GM12878 (cell line): Measurements from ENCODE around the gene ZNF416. TPM values are rescaled to one million over a fixed set of nuclear protein-coding genes. Genes with fewer than 3 reads are reported as not detected.

Source experiments
- ASH2L ChIP-seq: fragments of 300-600, 200-600 bp; sonication (generic); IDR thresholded peaks from 2 replicates; pipeline ENCODE4 v1.6.1; 2017; ENCODE audit warnings: low read depth, mild to moderate bottlenecking, borderline replicate concordance
- BHLHE40 ChIP-seq, 2 experiments: fragments of 450-650 bp in 1 of 2; IDR thresholded peaks; 2 replicates each; pipeline ENCODE4 v1.6.1; 2011 to 2017; ENCODE audit warnings: low read depth in 2 of 2, borderline replicate concordance in 1 of 2, improper control_type of control experiment in 1 of 2, low read length in 1 of 2, mild to moderate bottlenecking in 1 of 2
- BMI1 ChIP-seq: fragments of 450-650 bp; IDR thresholded peaks from 2 replicates; pipeline ENCODE4 v1.6.1; 2016; ENCODE audit warnings: mild to moderate bottlenecking, moderate library complexity, borderline replicate concordance
- CEBPZ ChIP-seq: fragments of 150-350 bp; IDR thresholded peaks from 2 replicates; pipeline ENCODE4 v1.6.1; 2016; ENCODE audit warnings: low read depth, low read length
- ELK1 ChIP-seq: IDR thresholded peaks from 2 replicates; pipeline ENCODE4 v1.6.1; 2012; ENCODE audit warnings: low read depth, low read length, improper control_type of control experiment
- ESRRA ChIP-seq: IDR thresholded peaks from 2 replicates; pipeline ENCODE4 v1.6.1; 2012; ENCODE audit warnings: mild to moderate bottlenecking, low read length, improper control_type of control experiment
- HDAC6 ChIP-seq: fragments of 200-600 bp; sonication (generic); IDR thresholded peaks from one replicate; pipeline ENCODE4 v1.8.0; 2017; ENCODE audit warnings: antibody characterized with exemption; ENCODE audit not compliant: unreplicated experiment
- IKZF2 ChIP-seq, 2 experiments: fragments of 450-650 bp; IDR thresholded peaks; 2 replicates each; pipeline ENCODE4 v1.6.1; 2017; ENCODE audit warnings: mild to moderate bottlenecking in 2 of 2, moderate library complexity in 2 of 2
- KAT2A ChIP-seq: conservative IDR thresholded peaks from 2 replicates; pipeline ENCODE4 v1.6.1; 2011; ENCODE audit warnings: low read depth, low read length; ENCODE audit not compliant: control insufficient read depth
- KDM1A ChIP-seq: fragments of 200-600 bp; sonication (generic); IDR thresholded peaks from 2 replicates; pipeline ENCODE4 v1.6.1; 2016; ENCODE audit warnings: borderline replicate concordance
- LARP7 ChIP-seq: fragments of 450-650 bp; IDR thresholded peaks from 2 replicates; pipeline ENCODE4 v1.6.1; 2017; ENCODE audit warnings: mild to moderate bottlenecking
- NR2C2 ChIP-seq: IDR thresholded peaks from 2 replicates; pipeline ENCODE4 v1.6.1; 2011; ENCODE audit warnings: borderline replicate concordance, low read depth; ENCODE audit not compliant: control insufficient read depth, insufficient read length
- NR2F1 ChIP-seq: fragments of 450-650 bp; conservative IDR thresholded peaks from 2 replicates; pipeline ENCODE4 v1.6.1; 2017; ENCODE audit warnings: mild to moderate bottlenecking
- PBX3 ChIP-seq: IDR thresholded peaks from 2 replicates; pipeline ENCODE4 v1.6.1; 2011; ENCODE audit warnings: mild to moderate bottlenecking, low read depth, low read length, moderate library complexity; ENCODE audit not compliant: insufficient replicate concordance
- YBX1 ChIP-seq: fragments of 450-650 bp; IDR thresholded peaks from 2 replicates; pipeline ENCODE4 v1.6.1; 2016; ENCODE audit warnings: antibody characterized with exemption
- YY1 ChIP-seq: IDR thresholded peaks from 2 replicates; pipeline ENCODE4 v1.6.1; 2011; ENCODE audit warnings: low read depth, mild to moderate bottlenecking, low read length
- ZNF217 ChIP-seq: fragments of 450-650 bp; IDR thresholded peaks from 2 replicates; pipeline ENCODE4 v1.6.1; 2017; ENCODE audit warnings: antibody characterized with exemption, mild to moderate bottlenecking
- ZNF384 ChIP-seq: IDR thresholded peaks from 2 replicates; pipeline ENCODE4 v1.6.1; 2012; ENCODE audit warnings: low read depth, mild to moderate bottlenecking, low read length, improper control_type of control experiment, borderline replicate concordance
- ZSCAN29 ChIP-seq: fragments of 450-650 bp; IDR thresholded peaks from 2 replicates; pipeline ENCODE4 v1.6.1; 2017; ENCODE audit warnings: mild to moderate bottlenecking, moderate library complexity
- ZZZ3 ChIP-seq: IDR thresholded peaks from 2 replicates; pipeline ENCODE4 v1.6.1; 2011; ENCODE audit warnings: low read depth; ENCODE audit not compliant: control insufficient read depth, insufficient read length
- polyA plus RNA-seq, 11 experiments: library from polyadenylated mRNA; depleted of rRNA in 4 of 11; unstranded in 6 of 11; stranded (reverse) in 5 of 11; fragments of >200 nt; fragmentation: Nextera tagmentation in 4 of 11; fragmentation: Illumina TruSeq in 1 of 11; extraction: Ambion mirVana in 4 of 11; extraction: Trizol in 1 of 11; gene quantifications; 1 replicate in 1 of 11; 2 replicates in 10 of 11; pipeline versions ENCODE4 v1.2.1 to v1.2.3, GENCODE V29; 2011 to 2016; ENCODE audit warnings: inconsistent platforms in 2 of 11, missing spikeins in 2 of 11, low read depth in 1 of 11
- total RNA-seq, 4 experiments: library from RNA; depleted of rRNA in 3 of 4; stranded (reverse); fragments of >200 nt in 3 of 4; fragmentation: Illumina TruSeq in 1 of 4; extraction: Trizol in 1 of 4; gene quantifications; 2 replicates each; pipeline versions ENCODE4 v1.2.1 to v1.2.3, GENCODE V29; 2013 to 2021
- TF ChIP-seq, protein P1 (sequence below): fragments of 450-650 bp; IDR thresholded peaks from 2 replicates; pipeline ENCODE4 v1.6.1; 2018; ENCODE audit warnings: borderline replicate concordance, mild to moderate bottlenecking; ENCODE audit not compliant: partially characterized antibody

ZNF416 gene
- total and polyA plus RNA-seq, 10 of the 15 experiments (the other 5 are each of a cell fraction or from before 2014, with no cell fraction given) = 1.2 to 5.4 (median 4.7) TPM

DNA sequence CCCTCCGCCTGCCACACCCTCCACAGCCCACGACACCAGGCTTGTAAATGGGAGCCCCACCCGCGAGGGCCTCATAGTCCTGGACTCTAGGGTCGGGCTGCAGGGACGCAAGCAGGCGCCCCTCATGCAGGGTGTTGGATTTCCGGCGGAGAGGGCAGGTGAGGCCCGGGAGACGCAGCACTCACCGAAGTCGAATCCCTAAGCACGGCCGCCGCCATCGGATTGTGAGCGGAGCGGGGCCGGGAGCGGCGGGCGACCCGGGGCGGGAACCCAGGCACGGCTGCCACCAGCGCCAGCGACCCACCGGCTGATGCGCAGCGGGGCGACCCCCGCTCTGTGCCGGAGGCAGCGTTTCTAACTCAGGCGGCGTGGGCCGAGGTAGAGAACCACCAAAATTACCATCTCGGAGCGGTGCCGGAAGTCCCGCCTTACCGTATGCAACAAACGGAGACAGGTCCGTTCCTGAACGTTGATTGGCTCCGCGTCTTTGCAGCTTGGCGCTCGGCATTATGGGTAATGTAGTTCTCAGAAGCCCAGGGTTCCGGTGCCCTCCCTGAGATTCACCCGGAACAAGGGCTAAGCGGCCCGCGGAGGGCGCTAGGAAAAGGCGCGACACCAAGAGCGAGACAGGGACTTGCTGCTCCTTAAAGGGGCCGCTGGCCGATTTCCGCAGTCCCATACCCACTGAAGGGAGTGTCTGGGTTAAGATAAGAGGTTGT, at the start of gene ZNF416 (continued):
- no peak for TF ChIP-seq PBX3
- no peak for TF ChIP-seq IKZF2 (IDR thresholded peaks at IDR 0.05)
- TF ChIP-seq BHLHE40 (IDR thresholded peaks at IDR 0.05; ENCODE audit: borderline replicate concordance in 1 of 2, low read depth in 2 of 2, low read length in 1 of 2) = 0 out of 4 replicates have a peak, but pooled peaks of 1 of the 2 experiments have one; percentile 18
- no peak for TF ChIP-seq KDM1A
- TF ChIP-seq, protein P1, sequence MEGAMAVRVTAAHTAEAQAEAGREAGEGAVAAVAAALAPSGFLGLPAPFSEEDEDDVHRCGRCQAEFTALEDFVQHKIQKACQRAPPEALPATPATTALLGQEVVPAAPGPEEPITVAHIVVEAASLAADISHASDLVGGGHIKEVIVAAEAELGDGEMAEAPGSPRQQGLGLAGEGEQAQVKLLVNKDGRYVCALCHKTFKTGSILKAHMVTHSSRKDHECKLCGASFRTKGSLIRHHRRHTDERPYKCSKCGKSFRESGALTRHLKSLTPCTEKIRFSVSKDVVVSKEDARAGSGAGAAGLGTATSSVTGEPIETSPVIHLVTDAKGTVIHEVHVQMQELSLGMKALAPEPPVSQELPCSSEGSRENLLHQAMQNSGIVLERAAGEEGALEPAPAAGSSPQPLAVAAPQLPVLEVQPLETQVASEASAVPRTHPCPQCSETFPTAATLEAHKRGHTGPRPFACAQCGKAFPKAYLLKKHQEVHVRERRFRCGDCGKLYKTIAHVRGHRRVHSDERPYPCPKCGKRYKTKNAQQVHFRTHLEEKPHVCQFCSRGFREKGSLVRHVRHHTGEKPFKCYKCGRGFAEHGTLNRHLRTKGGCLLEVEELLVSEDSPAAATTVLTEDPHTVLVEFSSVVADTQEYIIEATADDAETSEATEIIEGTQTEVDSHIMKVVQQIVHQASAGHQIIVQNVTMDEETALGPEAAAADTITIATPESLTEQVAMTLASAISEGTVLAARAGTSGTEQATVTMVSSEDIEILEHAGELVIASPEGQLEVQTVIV = peak; percentile 76
- peak; percentile 54; the same call in 1 of the 2 replicates for TF ChIP-seq YY1
- no peak for TF ChIP-seq NR2C2
- peak; percentile 76 for TF ChIP-seq ELK1
- TF ChIP-seq CEBPZ = no peak
- no peak for TF ChIP-seq ZSCAN29
- TF ChIP-seq ZNF217 = no peak
- no peak for TF ChIP-seq HDAC6
- no peak for TF ChIP-seq YBX1
- TF ChIP-seq NR2F1 = 0 out of 2 replicates have a peak, but pooled peaks have one; percentile 31
- 0 out of 2 replicates have a peak, but pooled peaks have one; percentile 12 for TF ChIP-seq ESRRA
- no peak for TF ChIP-seq KAT2A
- TF ChIP-seq BMI1 = no peak
- TF ChIP-seq ZZZ3 = no peak
- no peak for TF ChIP-seq ASH2L
- no peak for TF ChIP-seq ZNF384
- peak; percentile 66 for TF ChIP-seq LARP7
